GM19455 (cell line): ENCODE results near the gene MOV10L1.
"Not testable (repeated sequence)": the region's sequence is repeated elsewhere in the genome, so short reads cannot be mapped to it uniquely, and the experiment has no call there.

Experiments
- ATAC-seq: cut with Tn5 transposase; IDR thresholded peaks from one replicate; pipeline ENCODE4 v1.9.1; 2021; ENCODE audit not compliant: unreplicated experiment

MOV10L1 gene

GRCh38 chr22:50131894-50132293 lies 42.1 kb downstream of the MOV10L1 start:
- ATAC-seq, result no peak

DNA sequence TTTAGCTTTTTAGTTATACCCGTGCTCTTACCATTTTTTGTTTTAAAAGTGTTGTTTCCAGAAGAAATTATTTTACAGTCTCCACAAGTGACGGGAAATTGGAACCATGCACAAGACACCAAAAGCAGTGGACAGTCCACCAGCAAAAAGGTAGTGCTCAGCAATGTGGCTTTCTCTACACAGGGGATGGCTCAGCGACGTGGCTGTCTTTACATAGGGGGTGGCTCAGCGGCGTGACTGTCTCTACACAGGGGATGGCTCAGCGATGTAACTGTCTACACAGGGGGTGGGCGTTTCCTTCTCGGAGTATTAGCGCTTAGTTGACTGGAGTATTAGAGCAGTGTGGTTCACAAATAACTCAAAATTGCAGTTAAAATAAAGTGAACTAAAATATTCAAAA lies 44.7 kb downstream of the MOV10L1 start:
- ATAC-seq, result no peak

GRCh38 chr22:50136581-50137015 lies 46.8 kb downstream of the MOV10L1 start:
- ATAC-seq, result no peak

- ATAC-seq, result not testable (repeated sequence)
Measured at GRCh38 chr22:50137277-50137676, 47.5 kb downstream of the MOV10L1 start.

DNA sequence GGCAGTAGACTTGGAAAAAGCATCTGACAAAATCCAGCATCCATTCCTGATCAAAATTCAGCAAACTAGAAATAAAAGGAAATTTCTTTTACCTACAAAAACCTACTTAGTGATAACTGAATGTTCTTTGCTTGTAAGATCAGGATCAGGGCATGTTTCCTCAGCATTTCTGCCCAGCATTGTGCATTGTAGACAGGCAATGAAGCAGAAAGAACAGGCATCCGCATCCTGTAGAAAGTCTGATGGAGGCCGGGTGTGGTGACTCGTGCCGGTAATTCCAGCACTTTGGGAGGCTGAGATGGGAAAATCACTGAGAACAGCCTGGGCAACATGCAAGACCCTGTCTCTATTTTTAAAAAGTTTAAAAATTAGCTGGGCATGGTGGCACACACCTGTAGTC lies 48.2 kb downstream of the MOV10L1 start:
- no peak for ATAC-seq

GRCh38 chr22:50138988-50139387 lies 49.2 kb downstream of the MOV10L1 start:
- ATAC-seq, result no peak

- no peak for ATAC-seq
Measured at GRCh38 chr22:50139843-50140415, 50.1 kb downstream of the MOV10L1 start.

DNA sequence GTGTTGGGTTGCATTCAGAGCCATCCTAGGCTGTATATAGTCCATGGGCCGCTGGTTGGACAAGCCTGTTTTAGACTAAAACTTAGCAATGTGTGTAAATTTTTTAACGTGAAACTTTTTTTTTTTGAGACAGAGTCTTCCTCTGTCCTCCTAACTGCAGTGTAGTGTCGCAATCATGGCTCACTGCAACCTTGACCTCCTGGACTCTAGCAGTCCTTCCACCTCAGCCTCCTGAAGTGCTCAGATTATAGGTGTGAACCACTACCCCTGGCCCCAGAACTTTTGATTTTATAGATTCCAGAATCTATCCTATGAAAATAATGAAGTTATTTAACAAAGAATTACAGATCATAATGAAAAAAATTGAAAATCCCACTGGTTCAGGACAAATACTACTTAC lies 50.8 kb downstream of the MOV10L1 start:
- ATAC-seq, result no peak

DNA sequence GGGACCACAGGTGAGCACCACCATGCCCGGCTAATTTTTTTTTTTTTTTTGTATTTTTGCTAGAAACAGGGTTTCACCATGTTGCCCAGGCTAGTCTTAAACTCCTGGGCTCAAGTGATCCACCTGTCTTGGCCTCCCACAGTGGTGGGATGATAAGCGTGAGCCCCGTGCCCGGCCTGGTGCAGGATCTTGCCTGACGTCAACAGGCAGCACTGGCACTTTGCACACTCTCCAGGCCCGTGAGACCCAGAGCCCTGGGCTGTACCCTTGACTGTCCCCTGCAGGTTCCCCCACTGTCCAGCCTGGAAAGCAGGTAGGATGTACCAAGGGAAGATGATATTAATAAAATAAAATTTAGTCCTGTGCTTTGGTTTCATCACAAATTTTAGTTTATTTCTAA lies 51.7 kb downstream of the MOV10L1 start:
- ATAC-seq, result no peak

DNA sequence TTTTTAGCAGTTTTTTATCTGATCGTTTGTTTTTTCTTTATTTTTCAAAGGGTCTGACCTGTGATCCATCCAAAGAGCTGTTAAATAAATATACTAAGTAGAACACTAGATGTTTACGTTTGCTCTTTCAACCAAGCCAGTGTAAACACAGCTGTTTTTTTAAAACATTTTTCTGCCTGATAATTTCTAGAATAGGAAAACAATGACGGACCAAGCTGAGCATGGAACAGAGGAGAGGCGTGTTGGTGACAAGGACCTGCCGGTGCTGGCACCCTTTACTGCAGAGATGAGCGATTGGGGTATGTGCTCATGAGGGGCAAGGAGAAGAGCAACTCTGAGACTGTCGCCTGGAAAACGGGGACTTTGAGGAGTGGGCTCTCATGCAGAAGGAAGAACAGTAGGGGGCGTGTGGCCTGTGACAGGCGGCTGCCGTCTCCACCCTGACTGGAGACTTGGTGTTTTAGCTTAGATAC lies 52.1 kb downstream of the MOV10L1 start:
- ATAC-seq, result no peak

DNA sequence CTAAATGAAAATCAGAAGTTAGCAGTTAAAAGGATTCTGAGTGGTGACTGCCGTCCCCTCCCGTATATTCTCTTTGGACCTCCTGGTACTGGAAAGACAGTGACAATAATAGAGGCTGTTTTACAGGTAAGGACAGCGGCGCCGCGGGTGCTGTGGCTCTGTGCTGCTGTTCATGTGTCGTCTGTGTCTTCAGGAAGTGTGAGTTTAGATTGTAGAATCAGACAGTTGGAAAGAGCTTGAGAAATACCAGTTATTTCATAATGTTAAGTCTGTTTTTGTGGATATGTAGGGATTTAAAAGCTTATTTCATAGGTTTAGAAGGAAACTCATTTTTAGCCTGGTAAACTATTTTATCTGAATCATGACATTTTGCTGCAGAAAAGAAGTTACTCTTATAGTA lies 53.3 kb downstream of the MOV10L1 start:
- ATAC-seq, result no peak

- ATAC-seq, result no peak
Measured at GRCh38 chr22:50144005-50144614, 54.3 kb downstream of the MOV10L1 start.

DNA sequence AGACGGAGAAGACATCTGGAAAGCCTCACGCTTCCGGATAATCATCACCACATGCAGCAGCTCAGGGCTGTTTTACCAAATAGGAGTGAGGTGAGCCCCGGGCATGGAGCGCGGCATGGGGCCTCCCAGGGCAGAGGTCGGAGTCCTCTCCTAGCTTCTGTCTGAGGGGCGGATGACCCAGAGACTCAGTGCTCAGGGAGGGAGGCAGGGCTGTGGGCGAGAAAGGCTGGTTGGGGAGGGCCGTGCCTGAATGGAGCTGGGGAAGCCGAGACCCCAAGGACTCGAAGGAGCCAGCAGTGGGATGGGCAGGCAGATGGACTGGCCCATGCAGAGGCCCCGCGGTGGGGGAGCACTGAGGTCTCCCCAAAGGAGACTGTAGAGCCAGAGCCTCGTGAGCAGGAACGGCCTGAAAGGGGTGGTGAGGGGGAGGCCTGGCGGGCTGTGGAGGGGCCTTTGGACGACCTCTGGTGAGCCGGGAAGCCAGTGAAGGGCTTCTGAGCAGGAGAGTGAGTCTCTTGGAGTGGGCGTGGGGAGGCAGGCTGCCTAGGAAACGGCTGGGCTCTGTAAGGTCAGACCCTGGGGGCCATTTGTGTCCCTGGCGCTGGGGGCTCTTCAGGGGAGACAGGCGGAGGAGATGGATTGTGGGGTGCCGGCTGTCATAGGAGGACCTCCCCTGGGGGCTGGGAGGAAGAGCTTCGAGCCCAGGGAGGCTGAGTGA lies 56.1 kb downstream of the MOV10L1 start:
- ATAC-seq, result no peak

DNA sequence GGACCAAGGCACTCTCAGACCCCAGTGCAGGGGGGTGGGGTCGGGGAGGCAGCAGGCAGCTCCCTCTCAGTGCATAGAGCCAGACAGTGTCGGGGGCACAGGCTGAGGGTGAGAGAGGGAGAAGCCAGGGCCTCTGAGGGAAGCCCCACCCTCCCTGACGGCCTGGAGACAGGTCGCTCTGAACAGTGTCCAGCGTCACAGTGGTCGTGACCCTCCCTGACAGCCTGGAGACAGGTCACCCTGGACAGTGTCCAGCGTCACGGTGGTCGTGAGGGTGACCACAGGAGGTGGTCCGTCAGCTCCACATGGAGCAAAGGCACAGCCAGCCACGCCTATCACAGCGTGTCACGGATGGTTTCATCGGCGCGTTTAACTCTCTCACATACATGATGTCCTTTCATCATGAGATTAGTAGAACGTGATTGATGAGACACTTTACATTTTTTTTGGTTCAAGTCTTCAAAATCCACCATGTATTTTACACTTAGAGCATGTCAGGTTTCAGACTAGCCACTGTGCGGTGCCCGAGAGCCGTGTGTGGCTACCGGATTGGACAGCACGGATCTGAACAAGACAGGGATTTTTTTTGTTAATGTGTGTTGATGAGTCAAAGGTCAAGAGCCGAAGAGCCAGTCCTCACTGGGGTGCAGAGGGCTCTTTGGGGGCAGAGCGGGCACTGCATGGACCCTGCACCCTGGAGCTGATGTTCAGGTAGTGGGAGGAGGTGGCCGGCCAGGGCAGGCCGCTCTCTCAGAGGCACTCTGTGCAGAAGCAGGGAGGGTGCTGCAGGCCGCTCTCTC lies 56.8 kb downstream of the MOV10L1 start:
- no peak for ATAC-seq

GRCh38 chr22:50147258-50148165 lies 57.7 kb downstream of the MOV10L1 start:
- ATAC-seq, result not testable (repeated sequence)

DNA sequence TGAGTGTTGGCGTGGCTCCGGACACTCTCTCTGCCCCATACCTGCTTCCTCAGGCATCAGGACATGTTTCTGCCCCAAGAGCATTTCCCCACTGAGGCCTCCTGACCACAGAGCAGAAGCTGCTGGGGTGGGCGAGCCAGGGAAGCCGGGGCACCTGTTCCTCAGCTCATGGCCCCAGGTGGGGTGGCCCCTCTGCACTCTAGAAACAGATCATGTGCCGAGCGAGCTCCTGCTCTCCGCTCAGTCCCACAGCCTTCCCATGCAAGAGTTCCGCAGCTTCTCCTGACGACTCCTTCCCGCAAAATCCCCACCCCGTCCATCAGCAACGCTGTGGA lies 58.3 kb downstream of the MOV10L1 start:
- ATAC-seq, result no peak

DNA sequence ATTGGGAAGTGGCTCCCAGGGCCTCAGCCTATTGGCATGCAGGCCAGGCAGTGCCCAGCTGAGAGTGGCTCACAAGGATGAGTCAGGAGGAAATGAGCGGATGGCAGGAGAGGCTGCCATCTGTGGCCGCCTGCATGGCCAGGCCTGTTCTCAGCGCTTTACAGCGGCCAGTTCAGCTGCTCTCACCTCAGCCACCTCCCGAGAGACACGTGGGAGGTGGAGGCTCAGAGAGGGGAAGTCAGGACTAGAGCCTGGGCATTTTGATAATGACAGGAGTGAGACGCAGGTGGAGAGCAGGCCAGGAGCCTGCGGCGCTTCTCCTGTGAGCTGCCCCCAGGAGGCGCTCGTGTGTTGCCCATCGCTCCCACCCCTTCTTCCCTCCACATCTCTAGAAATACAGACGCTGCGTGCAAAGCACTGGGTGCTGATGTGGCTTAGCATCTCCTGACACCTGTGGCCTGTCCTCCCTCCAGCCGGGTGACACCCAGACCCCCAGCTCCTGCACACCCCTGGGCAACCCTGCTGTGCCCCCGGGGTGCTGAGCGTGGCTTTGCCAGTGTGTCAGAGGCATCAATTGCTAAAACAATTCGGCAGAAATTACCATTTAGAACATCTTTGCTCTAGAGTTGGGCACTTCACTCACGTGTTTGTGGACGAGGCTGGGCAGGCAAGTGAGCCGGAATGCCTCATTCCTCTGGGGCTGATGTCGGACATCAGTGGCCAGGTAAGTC lies 59.4 kb downstream of the MOV10L1 start:
- ATAC-seq, result no peak

DNA sequence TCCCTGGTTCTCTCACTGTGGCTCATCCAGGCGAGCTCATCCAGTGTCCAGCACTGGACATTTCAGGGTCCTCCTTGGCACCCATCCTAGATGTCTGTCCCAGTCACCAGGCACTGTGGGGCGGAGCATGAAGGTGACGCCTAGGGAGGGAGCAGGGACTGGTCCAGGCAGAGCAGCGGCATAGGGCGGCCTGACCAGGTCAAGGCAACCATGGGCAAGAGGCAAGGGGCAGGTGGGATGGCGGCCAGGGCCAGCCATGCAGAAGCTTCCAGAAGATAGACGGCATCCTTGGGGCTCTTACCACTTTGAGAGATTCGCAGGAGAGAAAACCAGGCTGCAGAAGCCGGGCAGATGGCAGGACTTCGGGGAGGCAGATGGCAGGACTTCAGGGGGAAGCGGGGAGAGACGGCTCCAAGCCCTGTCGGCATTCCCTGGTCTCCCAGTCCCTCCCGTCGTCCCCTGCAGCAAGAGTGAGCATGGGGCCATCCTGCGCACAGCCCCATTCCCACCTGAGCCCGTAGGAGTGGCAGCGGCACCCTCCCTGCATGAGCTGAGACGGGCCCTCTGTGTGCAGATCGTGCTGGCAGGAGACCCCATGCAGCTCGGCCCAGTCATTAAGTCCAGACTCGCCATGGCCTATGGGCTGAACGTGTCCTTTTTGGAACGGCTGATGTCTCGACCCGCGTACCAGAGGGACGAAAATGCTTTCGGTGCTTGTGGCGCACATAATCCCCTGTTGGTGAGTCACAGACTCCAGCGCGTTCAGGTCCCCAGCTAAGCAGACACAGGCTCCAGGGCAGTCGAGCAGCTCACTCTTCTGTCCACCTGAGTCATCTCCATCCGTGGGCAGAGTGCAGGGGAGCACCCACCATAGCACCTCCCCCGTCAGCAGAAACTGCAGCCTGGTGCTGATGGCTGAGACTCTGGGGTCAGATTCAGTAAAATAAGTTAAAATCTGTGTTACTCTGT lies 60.6 kb downstream of the MOV10L1 start:
- no peak for ATAC-seq
